ENCODE data around the gene PDZRN4.
"Not testable (repeated sequence)": the region's sequence is repeated elsewhere in the genome, so short reads cannot be mapped to it uniquely, and the experiment has no call there.

Gene PDZRN4

DNA sequence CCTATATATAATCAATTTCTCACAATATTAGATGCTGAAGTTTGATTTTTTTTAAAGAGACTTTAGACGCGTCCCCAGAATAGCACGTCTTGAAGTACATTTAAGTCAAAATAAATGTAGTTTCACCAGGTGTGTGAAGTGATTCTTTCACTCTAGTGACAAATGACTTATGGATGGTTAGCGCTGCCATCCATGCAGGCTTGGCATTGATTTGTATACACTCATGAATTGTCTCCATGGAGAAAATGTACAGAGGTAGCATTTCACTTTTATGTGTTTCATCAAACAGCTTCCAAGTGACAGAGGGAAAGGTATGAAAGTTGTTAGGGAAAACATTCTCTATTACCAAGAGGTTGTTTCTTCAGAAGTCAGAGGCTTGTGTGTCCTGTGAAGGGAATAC is 360.8 kb downstream of the PDZRN4 start:
- DNase-seq (ENCODE audit: low read depth in 3 of 3, low spot score in 1 of 3), result no peak

DNA sequence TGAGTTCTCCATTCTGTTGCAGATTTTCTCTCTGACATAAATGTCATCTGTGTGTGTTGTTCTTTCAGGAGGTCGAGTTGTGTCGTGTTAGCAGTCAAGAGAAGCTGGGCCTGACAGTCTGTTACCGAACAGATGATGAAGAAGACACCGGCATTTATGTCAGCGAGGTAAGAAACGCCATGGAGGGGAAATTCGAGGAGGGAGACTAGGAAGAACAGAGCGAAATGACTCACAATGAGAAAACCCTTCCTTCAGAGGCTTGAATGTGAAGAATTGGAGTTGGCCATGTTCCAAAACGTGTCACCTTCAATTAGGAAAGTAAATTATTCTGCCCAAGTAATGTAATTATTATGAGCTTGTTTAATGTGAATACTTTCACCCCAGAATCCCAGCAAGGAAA is 364.5 kb downstream of the PDZRN4 start:
- no peak for DNase-seq (ENCODE audit: low read depth in 3 of 3, low spot score in 1 of 3)

DNA sequence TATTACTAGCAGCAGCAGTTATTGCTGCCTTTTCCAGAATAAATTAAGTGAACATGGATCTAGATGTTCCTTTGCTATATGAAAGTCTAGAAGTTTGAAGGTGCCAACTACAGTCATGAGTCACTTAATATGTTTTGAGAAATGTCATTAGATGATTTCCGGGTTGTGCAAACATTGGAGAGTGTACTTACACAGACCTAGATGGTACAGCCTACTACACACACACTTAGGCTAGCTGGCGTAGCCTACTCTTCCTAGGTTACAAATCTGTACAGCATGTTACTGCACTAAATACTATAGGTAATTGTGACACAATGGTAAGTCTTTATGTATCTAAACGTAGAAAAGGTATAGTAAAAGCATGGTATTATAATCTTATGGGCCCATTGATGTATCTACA is 368.1 kb downstream of the PDZRN4 start:
- DNase-seq (ENCODE audit: low read depth in 3 of 3, low spot score in 1 of 3), result no peak

DNA sequence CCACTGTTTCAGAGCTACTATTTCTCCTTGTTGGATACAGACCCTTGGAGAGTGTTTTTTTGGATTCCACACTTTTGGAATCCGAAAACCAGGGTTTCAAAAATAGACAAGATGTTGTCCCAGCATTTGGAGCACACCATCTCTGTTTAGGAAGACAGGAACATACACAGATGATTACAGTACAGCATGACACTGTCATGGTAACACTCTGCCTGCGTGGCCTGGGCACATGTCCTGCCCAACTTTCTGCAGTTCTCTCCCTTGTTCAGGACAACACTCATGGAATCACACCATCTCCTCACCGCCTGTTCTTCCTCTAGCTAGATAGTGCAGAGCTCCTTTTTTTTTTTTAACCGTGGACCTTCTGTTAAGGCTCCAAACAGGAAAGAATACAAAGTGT is 369.2 kb downstream of the PDZRN4 start:
- no peak for DNase-seq (ENCODE audit: low read depth in 3 of 3, low spot score in 1 of 3)

DNA sequence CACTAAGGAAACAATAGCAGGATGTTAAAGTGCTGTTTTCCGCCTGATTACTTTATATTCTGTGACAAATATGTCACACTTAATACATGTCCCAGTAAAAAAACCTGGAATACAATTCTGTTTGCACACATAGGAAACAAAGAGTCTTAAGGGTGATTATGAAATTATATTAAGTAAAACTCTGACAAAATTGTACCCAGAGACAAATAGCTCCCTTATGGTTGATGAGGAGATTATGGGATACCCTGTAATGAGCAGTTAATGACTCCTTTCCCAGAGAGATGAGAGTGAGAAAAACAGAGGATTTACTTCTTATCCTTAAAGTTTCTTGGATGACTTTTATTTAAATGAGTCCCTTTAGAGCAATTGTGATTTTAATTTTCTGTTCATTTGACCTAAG is 370.6 kb downstream of the PDZRN4 start:
- no peak for DNase-seq (ENCODE audit: low read depth in 3 of 3, low spot score in 1 of 3)

DNA sequence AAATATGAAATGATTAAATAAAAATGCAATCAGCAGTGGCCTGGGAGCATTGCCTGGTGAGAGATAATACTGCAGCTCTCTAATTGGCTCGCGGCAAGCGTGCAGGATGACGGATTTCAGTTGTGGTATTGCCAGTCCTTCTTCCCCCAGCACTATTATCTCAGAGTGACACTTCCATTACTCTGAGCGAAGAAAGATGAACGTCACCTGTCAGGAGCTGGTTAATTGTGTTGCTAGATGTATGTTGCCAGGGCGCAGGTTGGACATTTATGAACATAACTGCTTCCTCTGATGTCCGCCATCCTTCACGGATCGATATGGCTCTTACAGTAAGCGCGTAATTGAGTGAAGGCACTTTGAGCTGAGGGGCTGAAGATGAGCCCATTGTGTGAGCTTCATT is 374.9 kb downstream of the PDZRN4 start:
- no peak for DNase-seq (ENCODE audit: low read depth in 3 of 3, low spot score in 1 of 3)

DNA sequence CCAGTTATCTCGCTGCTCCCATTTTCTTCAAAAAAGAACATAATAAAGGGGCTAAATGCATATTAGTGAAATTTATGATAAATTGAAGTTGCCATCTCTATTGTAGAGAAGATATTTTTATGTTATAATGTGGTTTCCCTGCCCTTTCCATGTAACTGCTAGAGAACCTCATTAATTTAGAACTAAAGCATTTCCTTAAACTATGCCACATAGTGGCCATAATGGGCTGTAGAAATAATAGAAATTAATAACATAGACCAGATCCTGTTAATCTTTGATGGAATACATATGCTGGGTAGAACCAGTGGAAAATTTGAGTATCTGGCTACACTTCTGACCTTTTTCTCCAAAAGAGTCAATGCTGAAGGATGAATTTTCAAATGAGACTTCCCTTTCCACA is 376.7 kb downstream of the PDZRN4 start:
- DNase-seq (ENCODE audit: low read depth in 3 of 3, low spot score in 1 of 3), result no peak

DNA sequence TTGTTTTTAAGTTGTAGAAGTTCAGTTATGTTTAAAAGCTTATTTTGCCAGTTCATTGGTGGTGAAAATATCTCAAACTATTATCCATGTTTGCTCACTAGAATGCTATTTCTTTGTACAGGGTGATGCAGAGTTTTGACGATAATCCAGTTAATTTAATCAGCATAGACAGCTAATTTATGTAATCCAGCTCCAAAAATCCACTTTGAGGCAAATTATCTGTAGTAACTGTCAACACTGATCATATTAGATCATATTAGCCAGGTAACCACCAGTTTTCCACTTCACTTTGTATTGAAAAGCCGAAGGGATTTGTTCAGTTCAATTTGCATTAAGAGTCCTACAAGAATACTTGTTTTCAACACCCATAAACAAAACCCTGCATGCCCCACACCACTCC is 378.6 kb downstream of the PDZRN4 start:
- no peak for DNase-seq (ENCODE audit: low read depth in 3 of 3, low spot score in 1 of 3)

DNA sequence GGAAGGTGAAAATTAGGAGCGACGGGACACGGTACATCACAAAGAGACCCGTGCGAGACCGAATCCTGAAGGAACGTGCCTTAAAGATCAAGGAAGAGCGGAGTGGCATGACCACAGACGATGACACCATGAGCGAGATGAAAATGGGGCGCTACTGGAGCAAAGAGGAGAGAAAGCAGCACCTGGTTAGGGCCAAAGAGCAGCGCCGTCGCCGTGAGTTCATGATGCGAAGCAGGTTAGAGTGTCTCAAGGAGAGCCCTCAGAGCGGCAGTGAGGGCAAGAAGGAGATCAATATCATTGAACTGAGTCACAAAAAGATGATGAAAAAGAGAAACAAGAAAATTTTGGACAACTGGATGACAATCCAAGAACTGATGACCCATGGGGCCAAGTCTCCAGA is 385.3 kb downstream of the PDZRN4 start:
- no peak for DNase-seq (ENCODE audit: low read depth in 3 of 3, low spot score in 1 of 3)

DNA sequence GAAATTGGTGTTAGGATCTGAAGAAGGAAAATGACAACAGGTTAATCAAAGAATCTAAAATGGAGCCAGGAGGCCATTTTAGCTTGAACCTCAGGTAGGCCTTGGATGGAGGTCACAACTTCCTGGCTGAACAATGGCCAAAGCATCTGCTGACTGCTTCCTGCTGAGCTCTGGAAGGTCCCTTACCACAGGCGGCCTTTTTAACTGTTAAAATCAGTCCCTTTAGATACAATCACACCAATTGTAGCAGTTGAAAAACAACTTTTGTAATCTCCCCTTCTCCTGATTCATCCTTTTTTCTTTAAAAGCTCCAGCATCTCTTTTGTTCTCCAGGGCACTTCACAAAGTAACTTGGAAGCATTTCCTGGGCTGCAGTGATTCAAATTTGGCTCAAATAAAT is 388.8 kb downstream of the PDZRN4 start:
- DNase-seq (ENCODE audit: low read depth in 3 of 3, low spot score in 1 of 3), result no peak

DNA sequence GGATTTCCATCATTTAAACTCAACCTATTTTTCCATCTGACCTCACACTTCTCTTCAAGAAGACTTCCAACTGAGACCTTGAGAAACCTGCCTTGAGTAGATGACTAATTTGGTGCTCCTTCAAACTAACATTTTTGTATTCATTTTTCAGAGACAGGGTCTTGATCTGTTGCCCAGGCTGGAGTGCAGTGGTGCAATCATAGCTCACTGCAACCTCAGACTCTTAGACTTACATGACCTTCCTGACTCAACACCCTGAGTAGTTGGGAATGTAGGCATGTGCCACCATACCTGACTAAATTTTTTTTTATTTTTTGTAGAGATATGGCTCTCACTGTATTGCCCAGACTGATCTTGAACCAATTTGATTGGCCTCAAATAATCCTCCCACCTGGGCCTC is 389.9 kb downstream of the PDZRN4 start:
- no peak for DNase-seq (ENCODE audit: low read depth in 3 of 3, low spot score in 1 of 3)

DNA sequence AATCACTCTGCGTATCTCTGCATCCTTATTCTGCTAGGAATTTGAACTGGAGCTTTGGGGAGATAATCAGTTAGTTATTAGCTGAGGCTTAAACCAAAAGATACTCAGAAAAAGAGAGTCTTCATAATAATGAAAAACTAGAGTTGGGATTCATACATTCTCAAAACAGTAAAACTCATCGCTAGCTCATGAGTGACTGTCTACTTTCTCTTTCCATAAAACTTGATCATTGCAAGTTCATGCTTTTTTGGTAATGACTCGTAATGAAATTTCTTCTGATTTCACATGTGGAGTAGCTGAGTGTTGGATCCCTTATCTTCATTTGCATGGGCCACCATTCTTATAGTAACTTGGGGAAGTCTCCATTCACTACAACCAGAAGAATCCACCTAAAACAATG is 397.7 kb downstream of the PDZRN4 start:
- no peak for DNase-seq (ENCODE audit: low read depth in 3 of 3, low spot score in 1 of 3)

DNA sequence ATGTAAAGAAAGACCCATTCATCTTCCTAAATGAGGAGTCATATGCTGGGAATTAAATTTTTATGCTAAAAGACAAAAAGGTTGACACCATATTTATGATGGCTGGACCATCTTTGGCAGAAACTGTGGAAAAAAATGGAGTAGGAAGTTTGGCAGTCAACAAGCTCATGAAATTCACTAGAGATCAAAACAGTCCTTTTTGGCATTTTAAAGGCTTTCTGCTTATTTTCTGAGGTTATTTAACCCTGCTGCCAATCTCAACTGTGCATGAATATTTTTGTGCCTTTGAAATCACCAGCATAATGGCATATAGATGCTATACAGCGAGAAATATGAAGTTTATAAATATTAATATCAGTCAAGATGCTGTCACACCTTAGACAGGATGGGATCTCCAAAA is 399.5 kb downstream of the PDZRN4 start:
- DNase-seq (ENCODE audit: low read depth in 3 of 3, low spot score in 1 of 3), result no peak

DNA sequence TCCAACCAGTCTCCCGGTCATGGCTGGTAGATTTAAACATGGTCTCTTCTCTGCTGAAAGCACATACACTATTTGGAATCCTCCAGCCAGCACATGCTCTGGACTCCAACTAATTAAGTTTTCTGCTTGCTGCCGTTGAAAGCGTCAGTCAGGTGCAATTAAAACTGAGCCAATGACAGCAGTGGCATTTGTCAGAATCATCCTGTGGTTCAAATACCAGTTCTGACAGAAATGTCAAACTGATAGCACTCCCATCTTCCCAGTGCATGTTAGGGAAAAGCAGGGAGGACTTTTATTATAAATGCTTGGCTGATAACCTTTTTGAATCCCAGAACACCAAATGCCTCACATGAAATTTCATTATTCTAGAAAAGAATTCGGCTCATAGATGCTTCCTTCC is 401.8 kb downstream of the PDZRN4 start:
- DNase-seq (ENCODE audit: low read depth in 3 of 3, low spot score in 1 of 3), result no peak

DNA sequence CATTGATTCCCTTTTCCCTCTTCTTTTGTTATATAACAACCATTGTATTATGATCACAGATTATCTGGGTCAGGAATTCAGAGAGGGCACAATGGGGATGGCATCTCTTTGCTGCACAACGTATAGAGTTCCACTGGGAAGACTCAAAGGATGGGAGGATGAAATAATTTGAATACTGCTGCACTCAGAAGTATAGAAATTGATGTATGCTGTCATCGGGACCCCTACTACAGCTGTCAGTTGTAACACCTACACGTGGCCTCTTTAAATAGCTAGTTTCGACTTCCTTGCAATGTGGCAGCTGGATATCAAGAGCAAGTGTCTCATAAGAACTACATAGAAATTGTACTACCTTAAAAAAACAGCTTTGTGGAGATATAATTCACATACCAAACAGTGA is 408.1 kb downstream of the PDZRN4 start:
- no peak for DNase-seq (ENCODE audit: low read depth in 3 of 3, low spot score in 1 of 3)

DNA sequence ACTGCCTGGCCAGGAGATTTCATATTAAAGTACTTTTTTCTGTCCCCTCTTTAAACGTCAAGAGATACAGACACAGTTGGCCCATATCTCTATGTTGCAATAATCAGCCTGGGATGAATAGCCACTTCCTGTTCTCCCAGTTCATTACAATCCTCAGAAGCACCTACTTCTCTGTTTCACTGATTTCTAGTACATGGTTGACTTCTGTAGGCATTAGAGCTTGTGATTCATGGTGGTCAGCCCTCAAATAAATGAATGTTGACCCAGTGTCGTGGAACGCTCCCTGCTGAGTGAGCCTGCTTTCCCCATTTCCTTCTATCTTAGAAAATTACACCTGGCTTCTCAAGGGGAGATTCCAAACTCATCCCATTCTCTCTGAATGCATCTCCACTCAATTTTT is 416.7 kb downstream of the PDZRN4 start:
- DNase-seq (ENCODE audit: low read depth in 3 of 3, low spot score in 1 of 3), result no peak

DNA sequence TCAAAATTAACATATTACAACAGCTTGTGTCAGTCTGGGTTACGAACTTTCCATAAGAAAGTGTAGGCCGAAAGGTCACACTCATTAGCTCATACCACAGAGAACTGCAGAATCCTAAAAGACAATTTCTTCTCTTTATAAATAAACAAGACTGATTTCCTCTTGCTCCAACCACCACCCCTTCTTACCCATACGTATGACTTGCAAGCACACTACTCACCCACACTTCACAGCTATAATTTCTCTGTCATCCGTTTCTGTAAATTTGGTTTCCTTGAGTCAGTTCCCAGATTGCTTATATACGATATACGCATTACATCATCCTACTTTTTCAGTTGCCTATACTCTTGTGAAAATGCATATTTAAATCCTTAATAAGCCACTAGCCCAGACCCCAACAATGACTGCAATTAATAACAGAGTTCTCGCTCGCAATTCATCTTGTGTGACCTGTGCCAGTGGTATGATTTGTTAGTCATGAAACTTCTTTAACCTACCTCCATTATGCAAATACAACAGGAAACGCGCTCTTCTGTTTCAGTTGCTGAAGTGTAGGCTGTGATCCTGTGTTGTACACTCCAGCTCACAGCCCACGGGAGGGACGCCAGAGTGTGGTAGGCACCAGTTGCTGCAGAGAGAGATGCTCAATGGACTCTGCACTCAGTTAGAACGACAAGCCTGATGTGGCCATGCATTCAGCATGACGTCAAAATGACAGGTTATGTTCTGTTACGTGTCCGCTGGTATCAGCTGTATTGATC is 417.6 kb downstream of the PDZRN4 start:
- DNase-seq (ENCODE audit: low read depth in 3 of 3, low spot score in 1 of 3), result no peak

DNA sequence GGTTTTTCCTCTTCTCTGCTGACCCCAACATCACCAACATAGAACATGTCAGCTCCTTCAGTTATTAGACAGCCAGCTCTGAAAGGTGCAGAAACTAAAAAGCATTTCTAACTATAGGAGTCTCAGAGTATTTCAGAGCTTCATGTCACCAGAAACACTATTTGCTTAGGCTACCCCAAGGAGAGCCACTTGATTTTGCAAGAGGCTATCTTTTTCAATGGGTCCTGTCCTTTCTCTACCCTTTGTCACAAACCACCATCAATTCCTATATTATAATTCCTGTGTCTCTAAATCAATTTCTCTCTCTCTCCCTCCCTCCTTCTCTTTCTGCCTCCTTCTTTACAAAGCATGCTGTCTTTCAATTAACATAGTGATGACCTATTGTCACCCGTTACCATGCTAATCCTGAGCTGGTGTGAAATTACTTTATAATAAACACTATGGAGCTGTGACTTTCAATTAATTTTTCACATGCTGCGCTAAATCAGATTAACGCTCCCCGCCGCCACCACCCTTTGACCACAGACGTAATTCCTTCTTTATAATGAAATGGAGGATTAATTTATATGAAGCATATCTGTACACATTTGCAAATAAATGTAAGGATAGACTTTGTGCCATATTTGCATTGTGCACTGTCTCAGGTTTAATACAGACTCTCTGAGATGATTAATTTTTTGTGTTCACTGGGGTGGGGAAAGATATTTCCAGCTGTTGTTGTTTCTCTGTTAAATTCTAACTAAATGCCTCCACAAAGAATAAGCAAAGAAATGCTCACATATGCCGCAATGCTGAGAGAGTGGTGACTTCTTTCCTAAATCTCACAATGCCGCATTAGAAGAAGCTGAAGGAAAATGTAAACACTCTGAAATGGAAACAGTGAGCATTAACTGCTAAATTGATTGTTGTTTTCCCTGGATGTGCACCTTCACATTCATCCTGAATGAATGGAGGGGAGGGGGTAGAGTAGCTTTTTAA is 418.6 kb downstream of the PDZRN4 start:
- DNase-seq (ENCODE audit: low read depth in 3 of 3, low spot score in 1 of 3), result no peak

DNA sequence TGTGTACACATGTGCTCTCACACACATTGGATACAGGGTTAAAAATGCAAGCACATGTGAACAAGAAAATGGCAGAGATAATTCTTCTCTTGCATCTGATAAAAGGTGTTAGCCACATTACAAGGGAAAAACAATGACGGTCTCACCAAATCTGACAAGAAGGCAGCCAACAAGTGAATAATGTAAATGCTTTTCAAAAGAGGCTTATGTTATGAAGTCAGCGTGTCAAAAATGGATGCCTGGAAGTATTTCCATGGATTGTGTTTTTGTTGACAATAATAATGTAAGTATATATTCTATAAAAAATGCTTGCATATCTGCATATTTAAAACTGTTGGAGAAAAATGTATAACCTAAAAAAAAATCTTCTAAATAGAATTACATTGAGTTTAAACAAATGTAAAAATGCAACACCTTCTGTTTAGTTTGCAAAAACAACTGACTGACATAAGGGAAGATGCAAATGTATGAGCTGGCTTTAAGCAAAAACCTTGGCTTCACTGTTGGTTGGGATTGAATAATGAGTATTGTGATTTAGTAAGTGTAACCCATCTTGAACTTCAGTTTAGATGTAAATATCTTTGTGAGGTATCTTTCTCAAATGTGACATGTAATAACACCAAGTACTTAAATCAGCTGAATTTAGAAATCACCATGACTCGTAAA is 424.9 kb downstream of the PDZRN4 start:
- no peak for DNase-seq (ENCODE audit: low read depth in 3 of 3, low spot score in 1 of 3)

DNA sequence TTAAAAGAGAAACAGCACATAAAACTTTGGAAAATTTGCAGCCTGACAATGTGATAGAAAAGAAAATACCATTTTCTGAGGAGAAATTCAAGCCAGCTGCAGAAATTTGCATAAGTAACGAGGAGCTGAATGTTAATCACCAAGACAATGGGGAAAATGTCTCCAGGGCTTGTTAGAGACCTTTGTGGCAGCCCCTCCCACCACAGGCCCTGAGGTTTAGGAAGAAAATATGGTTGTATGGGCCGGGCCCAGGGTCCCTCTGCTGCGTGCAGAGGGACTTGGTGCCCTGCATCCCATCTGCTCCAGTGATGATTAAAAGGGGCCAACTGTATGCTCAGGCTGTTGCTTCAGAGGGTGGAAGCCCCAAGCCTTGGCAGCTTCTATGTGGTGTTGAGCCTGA is 427.1 kb downstream of the PDZRN4 start:
- DNase-seq (ENCODE audit: low read depth in 3 of 3, low spot score in 1 of 3), result not testable (repeated sequence)

DNA sequence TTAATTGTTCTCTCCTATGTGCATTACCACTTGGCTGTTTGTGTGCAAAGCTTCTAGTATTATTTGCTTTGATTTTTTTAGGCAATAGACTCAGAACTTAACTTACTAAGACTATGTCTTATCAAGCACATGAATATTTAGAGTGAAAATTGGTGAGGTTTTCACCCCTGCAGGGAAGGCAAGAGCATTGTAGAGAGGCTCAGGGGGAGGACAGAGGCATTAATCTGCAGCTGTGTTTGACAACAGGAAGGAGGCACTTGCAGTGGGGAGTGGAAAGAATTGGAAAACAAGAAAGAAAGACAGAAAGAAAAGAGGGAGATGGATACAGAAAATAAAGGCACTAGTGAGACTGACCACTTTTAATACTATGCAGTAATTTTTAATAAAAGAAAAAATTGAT is 431.6 kb downstream of the PDZRN4 start:
- no peak for DNase-seq (ENCODE audit: low read depth in 3 of 3, low spot score in 1 of 3)

DNA sequence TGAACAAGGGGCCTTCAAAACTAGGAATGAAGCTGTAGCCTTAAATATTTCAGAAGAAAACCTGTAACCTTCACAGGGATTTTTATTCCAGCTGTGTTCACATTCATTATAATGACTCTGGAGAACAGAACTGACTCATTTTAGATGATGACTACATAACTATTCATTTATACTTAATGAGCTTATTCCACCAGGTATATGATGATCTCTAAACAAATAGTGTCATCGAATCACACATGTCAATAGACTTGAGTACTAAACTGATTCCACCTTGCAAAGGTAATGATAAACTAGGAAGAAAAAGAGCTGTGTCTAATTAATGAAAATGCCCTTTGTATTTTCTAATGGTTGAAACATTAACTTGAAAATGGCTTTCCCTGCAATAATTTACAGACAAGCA is 433.2 kb downstream of the PDZRN4 start:
- no peak for DNase-seq (ENCODE audit: low read depth in 3 of 3, low spot score in 1 of 3)
